Measurements from ENCODE around the gene NLRP9. TPM values are rescaled to one million over a fixed set of nuclear protein-coding genes. Genes with fewer than 3 reads are reported as not detected.
A peak's percentile ranks its signal among the peaks of the same experiment; 100 is the strongest.

Gene NLRP9
- total and polyA plus RNA-seq, 10 donors: not detected

DNA sequence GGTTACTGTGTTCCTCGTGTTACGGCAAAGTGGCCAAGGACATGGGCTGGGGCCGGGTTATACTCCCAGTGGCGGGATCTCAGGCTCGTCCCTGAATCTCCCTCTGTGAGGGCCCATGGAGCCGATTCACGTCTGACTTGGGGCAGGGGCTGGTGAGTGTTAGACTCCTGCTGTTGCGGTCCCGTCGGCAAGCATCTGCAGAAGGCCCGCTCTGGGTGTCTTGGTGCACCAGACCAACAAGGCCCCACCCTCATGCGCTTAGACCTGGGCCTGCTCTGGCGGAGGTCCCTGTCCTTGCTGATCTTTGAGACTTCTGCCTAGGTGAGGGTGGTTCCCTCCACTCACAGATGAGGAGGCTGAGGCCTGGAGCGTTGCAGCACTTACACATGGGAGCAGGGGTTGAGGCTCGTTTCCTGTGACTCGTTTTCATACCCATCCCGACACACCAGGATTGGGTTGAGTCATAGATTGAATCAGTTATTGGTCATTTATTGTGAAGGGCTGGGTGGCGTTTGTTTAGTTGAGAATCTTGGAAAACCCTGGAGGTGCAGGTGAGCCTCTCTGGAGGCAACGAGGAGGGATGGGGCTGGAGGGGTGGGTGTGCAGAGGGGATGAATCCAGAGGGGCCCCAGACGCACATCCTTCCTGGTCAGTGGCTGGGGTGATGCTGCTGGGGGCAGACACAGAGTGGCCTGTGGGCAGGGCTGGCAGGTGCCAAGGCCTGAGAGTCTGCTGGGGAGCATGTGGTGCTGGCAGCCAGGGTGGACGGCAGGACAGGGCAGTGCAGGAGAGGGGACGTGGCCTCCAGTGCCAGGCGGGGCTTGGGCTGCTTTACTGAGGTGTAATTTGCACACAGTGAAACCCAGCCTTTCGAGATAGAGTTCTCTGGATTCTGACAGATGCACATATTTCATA is 58.6 kb downstream of the NLRP9 start:
- Histone ChIP-seq H3K36me3 (peaks cover 0 to 80% (median 63%) of the 10 kb centered on the region in 6 donors), H3K4me3 (peak overlapping the region in 1 of 8 donors; percentile 98), H3K4me1 (peaks cover 54 to 92% (median 74%) of the 10 kb centered on the region in 6 donors), H3K27ac (peak overlapping the region in 5 of 8 donors; percentile 12 to 99 (median 96)), H3K9me3 (no peaks in the 10 kb centered on the region), H3K27me3 (replicated peaks in 1 of 7) (no peaks in the 10 kb centered on the region)
- TF ChIP-seq, protein P1, sequence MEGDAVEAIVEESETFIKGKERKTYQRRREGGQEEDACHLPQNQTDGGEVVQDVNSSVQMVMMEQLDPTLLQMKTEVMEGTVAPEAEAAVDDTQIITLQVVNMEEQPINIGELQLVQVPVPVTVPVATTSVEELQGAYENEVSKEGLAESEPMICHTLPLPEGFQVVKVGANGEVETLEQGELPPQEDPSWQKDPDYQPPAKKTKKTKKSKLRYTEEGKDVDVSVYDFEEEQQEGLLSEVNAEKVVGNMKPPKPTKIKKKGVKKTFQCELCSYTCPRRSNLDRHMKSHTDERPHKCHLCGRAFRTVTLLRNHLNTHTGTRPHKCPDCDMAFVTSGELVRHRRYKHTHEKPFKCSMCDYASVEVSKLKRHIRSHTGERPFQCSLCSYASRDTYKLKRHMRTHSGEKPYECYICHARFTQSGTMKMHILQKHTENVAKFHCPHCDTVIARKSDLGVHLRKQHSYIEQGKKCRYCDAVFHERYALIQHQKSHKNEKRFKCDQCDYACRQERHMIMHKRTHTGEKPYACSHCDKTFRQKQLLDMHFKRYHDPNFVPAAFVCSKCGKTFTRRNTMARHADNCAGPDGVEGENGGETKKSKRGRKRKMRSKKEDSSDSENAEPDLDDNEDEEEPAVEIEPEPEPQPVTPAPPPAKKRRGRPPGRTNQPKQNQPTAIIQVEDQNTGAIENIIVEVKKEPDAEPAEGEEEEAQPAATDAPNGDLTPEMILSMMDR (IDR thresholded peaks at IDR 0.05 in 8 of 11, conservative IDR thresholded peaks at IDR 0.05 in 3 of 11): no peak
- TF ChIP-seq POLR2AphosphoS5 (IDR thresholded peaks at IDR 0.05): peak in 1 of 3 donors; percentile 42
- TF ChIP-seq POLR2A (IDR thresholded peaks at IDR 0.05): no peak
- no peak for DNase-seq
- WGBS, 5 donors: 73 to 87% (median 82%) methylated on average over 13 to 24 of the region's 24 CpGs
- intact Hi-C loops (cut with DNase I; ENCODE audit: low total_unique reads): no loop called here

DNA sequence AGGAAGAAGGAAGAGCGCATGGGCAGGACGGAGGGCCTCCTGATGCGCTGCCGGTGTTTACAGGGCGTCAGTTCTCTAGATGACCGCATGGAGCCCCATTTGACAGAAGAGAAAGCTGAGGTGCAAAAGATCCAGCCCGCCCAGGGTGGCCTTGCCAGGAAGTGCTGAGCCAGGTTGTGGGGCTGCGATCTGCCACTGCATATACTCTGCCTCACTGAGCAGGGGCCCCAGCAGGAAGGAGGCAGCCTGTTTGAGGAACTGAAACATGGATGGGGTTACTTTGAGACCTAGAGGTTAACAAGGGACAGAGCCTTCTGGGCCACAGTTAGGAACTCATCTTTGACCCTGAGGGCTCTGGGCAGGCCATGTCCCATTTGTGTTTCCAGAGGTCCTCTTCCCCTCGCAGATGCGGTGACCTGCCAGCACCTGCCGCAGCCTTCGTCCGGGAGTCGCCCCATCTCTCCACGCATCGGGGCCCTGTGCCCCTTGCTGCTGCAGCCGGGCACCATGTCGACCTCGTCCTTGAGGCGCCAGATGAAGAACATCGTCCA is 60.0 kb downstream of the NLRP9 start:
- peak overlapping the region in 5 of 8 donors; percentile 16 to 98 (median 70) for H3K4me3 ChIP-seq
- peaks cover 59 to 92% (median 83%) of the 10 kb centered on the region in 6 donors for H3K4me1 ChIP-seq
- H3K27me3 ChIP-seq (replicated peaks in 1 of 7): no peaks in the 10 kb centered on the region
- WGBS, 5 donors: 45 to 64% (median 54%) methylated on average over 21 of the region's 21 CpGs
- intact Hi-C loops (cut with DNase I; ENCODE audit: low total_unique reads): no loop called here
- no peaks in the 10 kb centered on the region for H3K9me3 ChIP-seq
- DNase-seq: peak; percentile 94
- peak overlapping the region; percentile 28 to 99 (median 95) for H3K27ac ChIP-seq
- H3K36me3 ChIP-seq: peaks cover 0 to 79% (median 61%) of the 10 kb centered on the region in 6 donors
- TF ChIP-seq, protein P1 (IDR thresholded peaks at IDR 0.05 in 8 of 11, conservative IDR thresholded peaks at IDR 0.05 in 3 of 11): peak in 6 of 11 experiments; percentile 29 to 54 (median 40)
- peak; percentile 74 to 85 (median 78) for TF ChIP-seq POLR2AphosphoS5 (IDR thresholded peaks at IDR 0.05)
- no peak for TF ChIP-seq POLR2A (IDR thresholded peaks at IDR 0.05)

DNA sequence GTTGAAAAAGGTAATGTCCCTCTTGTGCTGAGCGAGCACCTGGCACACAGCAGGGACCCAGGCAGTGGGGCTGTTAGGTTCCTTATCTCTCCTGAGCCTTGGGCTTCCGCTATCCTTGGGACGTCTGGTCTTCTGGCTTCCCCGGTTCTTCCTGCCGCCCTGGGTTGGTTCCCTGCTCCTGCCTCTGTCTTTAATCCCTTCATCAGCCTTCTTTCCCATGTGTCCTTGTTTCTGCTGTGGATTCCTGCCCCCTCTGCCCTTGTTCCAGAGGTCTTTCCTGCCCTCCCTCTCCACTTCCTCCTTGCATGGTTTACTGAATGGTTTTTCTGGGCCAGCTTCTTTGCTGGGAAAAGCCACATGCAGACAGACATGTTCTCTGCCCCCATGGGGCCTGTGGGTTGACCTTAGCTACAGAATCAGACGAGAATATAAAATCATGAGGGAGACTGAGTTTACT is 60.6 kb downstream of the NLRP9 start:
- peaks cover 0 to 79% (median 62%) of the 10 kb centered on the region in 6 donors for H3K36me3 ChIP-seq
- WGBS, 5 donors: 43 to 68% (median 54%) methylated on average over 6 of the region's 6 CpGs
- TF ChIP-seq POLR2AphosphoS5 (IDR thresholded peaks at IDR 0.05) (peak in 2 of 3 donors; percentile 27 to 60), POLR2A (IDR thresholded peaks at IDR 0.05) (no peak)

DNA sequence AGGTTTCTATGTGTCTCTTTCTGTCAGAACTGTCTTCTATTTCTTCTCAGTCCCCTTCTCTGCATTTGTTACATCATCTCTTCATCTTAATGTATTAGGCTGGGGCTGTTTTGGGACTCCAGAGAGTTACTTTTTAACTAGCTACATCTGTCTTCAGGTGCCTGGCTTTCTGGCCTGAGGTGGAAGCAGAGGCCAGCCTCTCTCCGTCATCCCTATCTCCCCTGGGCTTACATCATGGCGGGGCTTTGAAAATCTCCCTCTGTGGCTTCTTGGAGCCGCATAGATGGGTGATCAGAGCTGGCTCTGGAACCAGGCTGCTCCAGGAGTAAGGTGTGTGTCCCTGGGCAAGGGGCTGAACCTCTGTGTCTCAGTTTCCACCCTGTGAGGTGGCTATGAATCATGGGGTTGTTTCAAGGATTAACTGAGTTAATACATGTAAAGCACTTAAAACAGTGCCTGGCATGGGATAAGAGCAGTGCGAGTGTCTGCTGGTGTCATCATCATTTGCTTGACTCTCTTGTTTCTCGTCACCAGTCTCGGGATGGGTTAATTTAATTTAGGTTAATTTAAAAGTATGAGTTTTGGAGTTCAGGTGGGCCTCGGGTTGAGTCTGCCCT is 61.2 kb downstream of the NLRP9 start:
- peak overlapping the region in 6 of 8 donors; percentile 59 to 98 (median 86) for H3K4me3 ChIP-seq
- no peak for TF ChIP-seq POLR2AphosphoS5 (IDR thresholded peaks at IDR 0.05)
- TF ChIP-seq, protein P1 (IDR thresholded peaks at IDR 0.05 in 8 of 11, conservative IDR thresholded peaks at IDR 0.05 in 3 of 11): no peak
- TF ChIP-seq POLR2A (IDR thresholded peaks at IDR 0.05): no peak
- intact Hi-C loops (cut with DNase I; ENCODE audit: low total_unique reads): no loop called here
- no peaks in the 10 kb centered on the region for H3K27me3 ChIP-seq (replicated peaks in 1 of 7)
- H3K9me3 ChIP-seq: no peaks in the 10 kb centered on the region
- peak overlapping the region; percentile 28 to 99 (median 95) for H3K27ac ChIP-seq
- peaks cover 57 to 96% (median 81%) of the 10 kb centered on the region in 6 donors for H3K4me1 ChIP-seq
- WGBS, 5 donors: 49 to 85% (median 63%) methylated on average over 7 of the region's 7 CpGs
- no peak for DNase-seq
- H3K36me3 ChIP-seq: peaks cover 0 to 79% (median 60%) of the 10 kb centered on the region in 6 donors

More for the DNA sequence above, 60.6 kb downstream of the NLRP9 start:
- Histone ChIP-seq H3K9me3 (no peaks in the 10 kb centered on the region), H3K27ac (peak overlapping the region; percentile 28 to 99 (median 95)), H3K27me3 (replicated peaks in 1 of 7) (no peaks in the 10 kb centered on the region), H3K4me1 (peaks cover 59 to 96% (median 83%) of the 10 kb centered on the region in 6 donors), H3K4me3 (peak overlapping the region in 6 of 8 donors; percentile 16 to 98 (median 77))
- DNase-seq: no peak
- intact Hi-C loops (cut with DNase I; ENCODE audit: low total_unique reads): no loop called here

Data from spleen (tissue), 11 donors.